ENCODE data around the gene MCC.

The MCC gene

DNA sequence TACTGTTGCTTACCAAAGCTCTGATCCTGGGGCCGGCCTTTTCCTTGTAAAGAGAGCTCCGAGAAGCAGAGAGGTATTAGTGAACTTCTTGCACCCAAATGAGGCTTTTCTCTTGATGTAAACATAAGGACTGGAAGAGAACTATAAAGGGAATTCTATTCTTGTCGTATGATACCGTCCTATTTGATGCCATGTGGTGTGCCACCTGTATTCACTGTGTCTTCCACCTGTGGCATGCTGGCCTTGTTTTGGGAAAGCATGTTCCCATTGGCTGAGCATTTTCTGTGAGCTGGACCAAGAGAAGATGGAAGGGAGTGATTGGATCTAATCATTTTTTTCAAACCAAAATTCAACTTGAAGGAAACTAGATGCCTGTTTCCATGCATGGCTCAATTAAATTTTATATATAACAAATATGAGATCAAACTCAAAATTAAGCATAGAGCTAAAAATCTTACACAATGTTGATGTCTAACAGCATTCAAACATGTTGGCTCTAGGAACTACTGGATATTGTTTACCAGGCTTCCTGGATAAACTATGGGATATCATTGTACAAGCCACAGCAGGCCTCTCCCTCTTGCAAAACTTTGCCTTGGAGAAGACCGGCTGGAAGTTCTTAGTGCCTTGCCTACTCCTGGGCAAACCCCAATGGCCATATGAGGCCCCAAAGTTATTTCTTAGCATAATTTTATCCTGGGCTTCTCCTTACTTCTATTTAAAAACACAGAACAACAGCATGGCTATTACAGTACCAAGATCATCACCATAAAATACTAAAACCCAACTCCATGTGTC is 168.8 kb downstream of the MCC start:
- TF ChIP-seq GATA2 (IDR thresholded peaks at IDR 0.05; ENCODE audit: low read depth, low read length) (no peak), GATA3 (IDR thresholded peaks at IDR 0.05; ENCODE audit: low read depth, low read length) (no peak)

DNA sequence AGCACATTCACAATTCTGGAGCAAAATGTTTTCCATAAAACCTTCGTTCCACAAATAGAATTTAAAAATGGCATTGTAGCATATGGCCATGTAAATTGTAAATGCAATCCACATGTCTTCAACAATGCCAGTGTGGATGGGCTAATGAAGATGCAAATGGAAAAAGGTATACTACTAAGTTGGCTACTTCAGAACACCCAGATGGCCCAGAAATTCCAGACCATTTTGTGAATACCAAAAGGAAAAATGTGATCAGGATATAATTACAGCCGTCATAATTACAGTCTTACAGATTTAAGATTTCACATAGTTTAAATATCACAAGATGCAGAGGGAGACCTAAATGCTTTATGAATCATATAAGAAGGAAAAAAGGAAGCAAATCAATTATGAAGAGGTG is 170.6 kb downstream of the MCC start:
- TF ChIP-seq GATA2 (IDR thresholded peaks at IDR 0.05; ENCODE audit: low read depth, low read length) (no peak), GATA3 (IDR thresholded peaks at IDR 0.05; ENCODE audit: low read depth, low read length) (no peak)

DNA sequence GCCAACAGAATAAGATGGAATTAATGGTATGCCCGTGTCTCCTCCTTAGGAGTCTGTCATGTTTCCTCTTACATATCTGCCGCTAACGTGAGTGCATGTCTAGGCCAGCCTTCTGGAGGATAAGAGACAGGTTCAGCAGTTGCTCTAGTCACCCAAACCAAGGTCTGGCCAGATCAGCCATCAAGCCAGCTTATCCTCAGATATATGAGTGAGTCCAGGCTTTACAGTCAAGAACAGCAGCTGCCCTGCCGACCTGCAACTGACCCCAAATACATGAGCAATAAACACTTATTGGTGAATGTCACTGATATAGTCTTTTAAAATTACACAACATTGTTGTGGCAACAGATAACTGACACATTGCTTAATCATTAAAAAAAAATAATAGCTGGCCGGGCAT is 177.0 kb downstream of the MCC start:
- TF ChIP-seq GATA2 (IDR thresholded peaks at IDR 0.05; ENCODE audit: low read depth, low read length) (no peak), GATA3 (IDR thresholded peaks at IDR 0.05; ENCODE audit: low read depth, low read length) (no peak)

DNA sequence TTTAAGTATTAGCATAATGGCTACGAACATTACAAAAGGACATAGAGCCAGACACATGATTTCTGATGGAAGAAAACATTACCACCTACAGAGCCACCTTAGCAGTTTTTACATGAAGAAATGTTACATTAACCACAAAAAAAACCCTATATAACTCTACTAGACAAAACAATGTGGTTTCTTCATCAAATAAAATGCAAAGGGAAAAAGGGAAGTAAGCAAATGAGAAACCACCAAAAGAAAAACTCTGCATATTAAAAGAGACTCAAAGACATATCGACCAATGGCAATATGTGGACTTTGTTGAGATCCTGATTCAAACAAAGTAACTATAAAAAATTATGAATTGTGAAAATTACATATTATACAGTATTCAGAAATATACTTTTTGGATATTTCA is 186.1 kb downstream of the MCC start:
- TF ChIP-seq GATA2 (IDR thresholded peaks at IDR 0.05; ENCODE audit: low read depth, low read length) = no peak
- TF ChIP-seq GATA3 (IDR thresholded peaks at IDR 0.05; ENCODE audit: low read depth, low read length) = no peak

DNA sequence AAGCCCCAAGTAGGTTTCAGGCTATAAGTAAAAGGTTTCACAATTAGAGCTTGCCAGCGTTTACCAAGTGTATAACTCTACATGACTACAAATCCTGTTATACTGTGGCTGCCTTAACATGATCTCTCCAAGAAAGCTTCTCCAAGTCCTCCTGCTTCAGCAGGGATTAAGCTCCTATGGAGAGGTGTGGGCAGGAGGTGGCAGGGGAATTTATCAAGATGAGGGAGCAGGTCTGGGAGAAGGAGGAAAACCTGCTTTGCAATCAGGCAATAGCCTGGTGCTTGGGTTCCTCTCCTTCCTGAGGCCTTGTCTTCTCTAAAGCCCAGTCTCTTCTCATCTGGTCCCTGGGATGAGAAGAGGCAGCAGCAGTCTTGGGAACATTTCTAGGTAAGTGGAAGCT is 188.7 kb downstream of the MCC start:
- TF ChIP-seq GATA3 (IDR thresholded peaks at IDR 0.05; ENCODE audit: low read depth, low read length) (no peak), GATA2 (IDR thresholded peaks at IDR 0.05; ENCODE audit: low read depth, low read length) (no peak)

DNA sequence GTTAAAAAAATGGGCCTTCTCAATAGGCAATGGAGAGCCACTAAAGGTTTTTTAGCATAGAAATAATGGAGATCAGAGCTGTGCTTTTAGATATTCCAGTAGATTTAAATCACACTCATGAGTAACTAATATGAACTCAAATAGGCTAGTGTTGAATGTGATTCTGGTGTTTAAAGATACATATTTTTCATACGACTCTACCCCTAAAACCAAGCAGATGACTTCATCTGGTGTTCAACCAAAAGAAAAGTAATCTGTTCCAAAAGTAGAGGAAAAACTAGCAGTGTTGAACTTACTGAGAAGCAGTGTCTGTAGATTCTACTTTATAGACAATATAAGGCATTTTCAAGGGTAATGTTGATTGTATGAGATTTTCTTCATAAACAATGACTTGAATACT is 191.6 kb downstream of the MCC start:
- no peak for TF ChIP-seq GATA3 (IDR thresholded peaks at IDR 0.05; ENCODE audit: low read depth, low read length)
- no peak for TF ChIP-seq GATA2 (IDR thresholded peaks at IDR 0.05; ENCODE audit: low read depth, low read length)

DNA sequence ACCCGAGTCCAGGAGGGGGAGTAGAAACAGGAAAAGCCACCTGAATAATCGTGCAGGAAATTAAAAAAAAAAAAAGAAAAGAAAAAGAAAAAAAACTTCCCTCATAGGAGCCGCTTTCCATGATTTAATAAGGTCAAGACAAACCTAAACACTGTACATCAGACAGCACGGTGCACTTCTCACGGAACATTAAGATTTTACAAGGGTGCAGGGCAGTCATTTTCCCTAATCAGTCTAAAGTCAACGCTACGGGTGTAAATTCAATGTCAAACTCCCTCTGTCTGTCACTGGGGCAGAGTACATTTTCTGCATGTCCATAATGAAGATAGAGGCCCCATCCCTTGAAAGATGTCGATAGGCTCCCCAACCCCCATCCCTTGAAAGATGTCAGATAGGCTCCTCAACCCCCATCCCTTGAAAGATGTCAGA is 193.1 kb downstream of the MCC start:
- TF ChIP-seq GATA3 (IDR thresholded peaks at IDR 0.05; ENCODE audit: low read depth, low read length) = no peak
- no peak for TF ChIP-seq GATA2 (IDR thresholded peaks at IDR 0.05; ENCODE audit: low read depth, low read length)

DNA sequence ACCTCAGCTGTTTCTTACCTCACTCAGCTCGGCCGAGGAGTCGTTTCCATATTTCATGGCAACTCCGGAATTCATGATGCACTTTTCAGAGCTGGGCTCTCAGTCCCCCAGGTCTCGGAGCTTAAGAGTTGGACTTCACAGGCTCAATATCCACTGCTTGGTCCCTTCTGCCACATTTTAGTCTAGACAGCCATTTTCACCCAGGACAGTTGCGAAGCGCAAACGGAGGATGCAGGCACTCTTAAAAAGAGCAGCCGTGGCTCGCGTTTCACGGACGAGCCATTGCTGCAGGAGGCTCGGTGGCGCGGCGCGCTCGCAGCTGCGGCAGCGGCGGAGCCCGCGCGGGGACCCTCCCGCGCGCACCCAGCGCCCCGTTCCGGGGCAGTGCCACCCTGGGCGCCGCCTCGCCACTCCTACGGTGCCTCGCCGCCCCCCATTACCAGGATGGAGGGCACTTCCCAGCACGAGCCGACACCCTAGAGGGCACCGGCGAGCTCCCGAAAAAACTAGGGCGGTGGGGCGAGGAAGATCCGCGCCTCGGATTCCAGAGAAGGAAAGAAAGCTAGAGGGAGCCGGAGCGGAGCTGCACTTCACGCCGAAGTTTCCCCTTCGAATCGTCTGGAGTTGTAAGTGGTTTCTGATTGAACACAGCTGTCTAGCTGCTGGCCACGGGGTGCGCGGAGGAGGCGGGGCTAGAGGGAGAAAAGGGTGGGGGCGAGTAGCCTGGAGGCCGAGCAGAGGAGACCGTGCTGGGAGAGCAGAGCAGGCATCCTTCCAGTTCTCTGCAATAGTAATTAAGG is 193.7 kb downstream of the MCC start:
- TF ChIP-seq GATA2 (IDR thresholded peaks at IDR 0.05; ENCODE audit: low read depth, low read length) (no peak), GATA3 (IDR thresholded peaks at IDR 0.05; ENCODE audit: low read depth, low read length) (no peak)

DNA sequence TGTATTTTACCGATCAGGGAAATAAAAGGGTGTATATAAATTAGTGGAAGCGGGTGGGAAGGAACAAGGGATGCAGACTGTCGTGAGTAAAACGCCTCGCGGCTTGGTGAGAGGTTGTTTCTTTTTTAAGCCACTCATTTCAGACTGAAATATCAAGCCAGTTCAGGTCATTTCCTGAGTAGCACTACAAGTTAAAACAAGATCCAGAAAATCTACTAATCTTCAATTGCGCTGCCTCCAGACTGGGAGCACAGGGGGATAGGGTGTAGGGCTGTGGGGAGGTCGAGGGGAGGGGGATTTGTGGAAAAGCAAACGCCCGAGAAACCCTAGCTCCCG is 194.3 kb downstream of the MCC start:
- TF ChIP-seq GATA3 (IDR thresholded peaks at IDR 0.05; ENCODE audit: low read depth, low read length) = no peak
- TF ChIP-seq GATA2 (IDR thresholded peaks at IDR 0.05; ENCODE audit: low read depth, low read length) = no peak

DNA sequence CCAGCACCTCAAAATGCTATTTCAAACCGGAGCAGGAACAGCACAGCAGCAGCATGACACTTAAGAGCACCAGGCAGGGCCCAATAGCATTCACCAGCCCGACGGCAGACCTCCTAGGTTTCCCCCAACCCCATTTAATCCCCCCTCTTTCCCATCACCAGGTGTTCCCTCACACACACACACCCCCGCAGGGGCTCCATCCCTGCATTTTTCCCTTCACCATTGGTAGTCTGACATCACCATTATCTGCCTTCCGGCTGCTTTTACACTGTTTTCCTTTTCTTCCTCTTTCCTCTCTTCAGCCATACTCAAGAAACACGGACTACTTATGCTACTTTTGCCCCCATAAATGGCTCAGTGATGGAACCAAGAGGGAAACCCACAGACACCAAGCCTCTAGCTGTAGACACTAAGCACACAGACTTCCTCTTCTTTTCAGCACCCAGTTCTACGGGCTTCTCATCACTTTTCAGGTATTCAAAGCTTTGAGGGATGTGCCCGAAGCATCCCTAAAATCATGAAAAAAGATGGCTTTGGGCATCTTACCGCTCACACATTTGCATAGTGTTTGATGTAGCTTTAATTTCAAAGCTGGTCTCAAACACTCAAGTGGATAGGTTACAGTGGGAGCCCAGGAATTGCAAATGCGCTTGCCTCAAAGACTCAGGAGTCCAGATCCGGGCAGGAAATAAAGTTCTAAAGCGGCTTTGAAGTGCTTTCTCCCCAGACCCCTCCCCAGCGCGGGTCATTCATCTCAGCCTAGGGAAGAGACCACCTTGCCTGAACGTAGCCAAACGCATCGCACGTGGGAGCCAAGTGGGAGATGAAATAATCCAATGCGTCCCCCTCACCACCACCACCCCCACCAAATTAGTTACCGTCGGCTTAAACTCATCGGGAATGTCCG is 194.9 kb downstream of the MCC start:
- TF ChIP-seq GATA2 (IDR thresholded peaks at IDR 0.05; ENCODE audit: low read depth, low read length) = no peak
- no peak for TF ChIP-seq GATA3 (IDR thresholded peaks at IDR 0.05; ENCODE audit: low read depth, low read length)

DNA sequence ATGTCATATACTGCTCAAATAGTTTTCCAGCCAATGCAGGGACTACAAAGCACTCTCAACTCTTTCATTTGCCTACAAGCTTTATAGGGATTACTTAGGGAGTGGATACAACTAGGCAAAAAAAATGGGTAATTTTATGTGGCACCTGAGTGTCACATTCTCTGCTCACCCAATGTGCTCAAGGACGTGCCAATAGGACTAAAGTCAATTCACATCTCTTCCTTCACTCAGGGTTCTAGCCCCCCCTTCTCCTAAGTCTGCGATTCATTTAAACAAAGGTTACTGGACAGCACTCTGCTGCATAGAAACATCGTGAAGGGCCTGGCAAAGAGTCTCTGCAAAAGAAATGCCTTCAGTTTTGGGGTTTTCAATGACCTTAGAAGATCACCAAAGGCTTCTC is 195.8 kb downstream of the MCC start:
- TF ChIP-seq GATA2 (IDR thresholded peaks at IDR 0.05; ENCODE audit: low read depth, low read length) (no peak), GATA3 (IDR thresholded peaks at IDR 0.05; ENCODE audit: low read depth, low read length) (no peak)

DNA sequence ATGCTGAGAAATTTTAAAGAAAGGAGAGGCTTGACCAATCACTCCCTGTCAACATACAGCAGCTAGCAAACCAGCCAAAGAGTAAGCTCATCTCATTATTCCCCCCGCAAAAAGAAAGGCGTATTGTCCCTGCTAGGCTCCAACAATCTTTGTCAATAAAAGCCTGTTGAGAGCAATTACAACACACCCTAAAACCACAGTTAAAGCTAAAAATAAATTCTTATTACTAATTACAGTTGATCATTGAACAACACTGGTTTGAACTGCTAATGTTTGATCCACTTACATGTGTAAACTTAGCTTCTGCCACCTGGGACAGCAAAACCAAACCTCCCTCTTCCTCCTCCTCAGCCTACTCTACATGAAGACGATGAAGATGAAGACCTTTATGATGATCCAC is 204.7 kb downstream of the MCC start:
- no peak for TF ChIP-seq GATA3 (IDR thresholded peaks at IDR 0.05; ENCODE audit: low read depth, low read length)
- no peak for TF ChIP-seq GATA2 (IDR thresholded peaks at IDR 0.05; ENCODE audit: low read depth, low read length)

DNA sequence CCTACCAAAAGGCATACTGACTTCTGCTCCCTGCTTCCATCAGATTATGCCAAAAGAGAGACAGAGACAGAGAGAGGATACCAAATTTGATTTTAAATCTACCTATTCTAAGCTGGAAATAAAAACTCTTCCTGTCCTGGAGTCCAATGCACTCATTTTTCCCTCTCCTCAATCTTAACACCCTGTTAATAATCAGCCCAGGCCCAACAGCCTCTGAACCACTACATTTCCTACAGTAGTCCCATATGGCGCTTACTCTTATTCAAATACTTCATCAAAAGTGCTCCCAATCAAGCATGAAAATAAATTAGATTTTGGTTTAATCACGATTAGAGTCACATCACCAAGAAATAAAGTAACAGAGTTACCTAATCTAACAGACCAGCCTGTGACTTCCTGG is 205.8 kb downstream of the MCC start:
- TF ChIP-seq GATA3 (IDR thresholded peaks at IDR 0.05; ENCODE audit: low read depth, low read length) (no peak), GATA2 (IDR thresholded peaks at IDR 0.05; ENCODE audit: low read depth, low read length) (no peak)

DNA sequence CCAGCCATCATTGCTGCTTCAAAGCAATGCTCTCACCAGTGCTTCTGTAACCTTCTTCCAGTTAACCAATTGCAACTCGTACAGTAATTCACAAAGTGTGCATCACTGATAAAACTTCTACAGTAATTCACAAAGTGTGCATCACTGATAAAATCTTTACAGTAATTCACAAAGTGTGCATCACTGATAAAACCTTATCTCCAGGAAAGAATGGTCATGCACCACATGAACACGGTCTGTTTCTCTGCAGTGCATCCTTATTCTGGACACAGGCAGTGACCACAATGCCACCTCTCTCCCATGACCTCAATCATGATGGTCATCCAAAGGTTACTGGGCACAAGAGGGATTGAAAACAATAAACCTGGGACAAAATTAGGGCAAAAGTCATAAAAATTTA is 207.1 kb downstream of the MCC start:
- peak; percentile 55; the same call in 1 of the 2 replicates for TF ChIP-seq GATA2 (IDR thresholded peaks at IDR 0.05; ENCODE audit: low read depth, low read length)
- peak; percentile 48; the same call in 1 of the 2 replicates for TF ChIP-seq GATA3 (IDR thresholded peaks at IDR 0.05; ENCODE audit: low read depth, low read length)
